ENCODE results near the gene EHD1.
"Not testable (repeated sequence)": the region's sequence is repeated elsewhere in the genome, so short reads cannot be mapped to it uniquely, and the experiment has no call there.

EHD1 gene

GRCh38 chr11:64817476-64817875, 60.9 kb downstream of the EHD1 start:
- DNase-seq = no peak

GRCh38 chr11:64815433-64815832, 63.0 kb downstream of the EHD1 start:
- DNase-seq = not testable (repeated sequence)

- DNase-seq = no peak
Measured at GRCh38 chr11:64814712-64815187, 63.7 kb downstream of the EHD1 start.

GRCh38 chr11:64813826-64814225, 64.6 kb downstream of the EHD1 start:
- no peak for DNase-seq

- DNase-seq = peak; percentile 62
Measured at GRCh38 chr11:64810891-64811272, 67.5 kb downstream of the EHD1 start.

- peak; percentile 93 for DNase-seq
Measured at GRCh38 chr11:64810271-64810890, 68.0 kb downstream of the EHD1 start, which contains the start of gene MEN1. Gene MEN1, minus strand, starts transcription at chr11:64810551. Its CDS starts 442 bp downstream, at chr11:64810109.

GRCh38 chr11:64809781-64810241, 68.6 kb downstream of the EHD1 start:
- DNase-seq = no peak

GRCh38 chr11:64805481-64805880, 72.9 kb downstream of the EHD1 start:
- DNase-seq = no peak

- no peak for DNase-seq
Measured at GRCh38 chr11:64804346-64805210, 73.8 kb downstream of the EHD1 start.

GRCh38 chr11:64803846-64804345, 74.5 kb downstream of the EHD1 start:
- DNase-seq = no peak

- DNase-seq = peak; percentile 30
Measured at GRCh38 chr11:64803158-64803845, 75.1 kb downstream of the EHD1 start, which contains the start of gene MAP4K2. Gene MAP4K2, minus strand, starts transcription at chr11:64803214. Its CDS starts 65 bp downstream, at chr11:64803149.

- no peak for DNase-seq
Measured at GRCh38 chr11:64802370-64803157, 75.9 kb downstream of the EHD1 start.
